ENCODE measurements around the gene PNPLA1. TPM values are rescaled to one million over a fixed set of nuclear protein-coding genes. Genes with fewer than 3 reads are reported as not detected.

PNPLA1 gene
- total RNA-seq, 2 donors from 2014 or later, result 2.0 TPM; not detected in 1

DNA sequence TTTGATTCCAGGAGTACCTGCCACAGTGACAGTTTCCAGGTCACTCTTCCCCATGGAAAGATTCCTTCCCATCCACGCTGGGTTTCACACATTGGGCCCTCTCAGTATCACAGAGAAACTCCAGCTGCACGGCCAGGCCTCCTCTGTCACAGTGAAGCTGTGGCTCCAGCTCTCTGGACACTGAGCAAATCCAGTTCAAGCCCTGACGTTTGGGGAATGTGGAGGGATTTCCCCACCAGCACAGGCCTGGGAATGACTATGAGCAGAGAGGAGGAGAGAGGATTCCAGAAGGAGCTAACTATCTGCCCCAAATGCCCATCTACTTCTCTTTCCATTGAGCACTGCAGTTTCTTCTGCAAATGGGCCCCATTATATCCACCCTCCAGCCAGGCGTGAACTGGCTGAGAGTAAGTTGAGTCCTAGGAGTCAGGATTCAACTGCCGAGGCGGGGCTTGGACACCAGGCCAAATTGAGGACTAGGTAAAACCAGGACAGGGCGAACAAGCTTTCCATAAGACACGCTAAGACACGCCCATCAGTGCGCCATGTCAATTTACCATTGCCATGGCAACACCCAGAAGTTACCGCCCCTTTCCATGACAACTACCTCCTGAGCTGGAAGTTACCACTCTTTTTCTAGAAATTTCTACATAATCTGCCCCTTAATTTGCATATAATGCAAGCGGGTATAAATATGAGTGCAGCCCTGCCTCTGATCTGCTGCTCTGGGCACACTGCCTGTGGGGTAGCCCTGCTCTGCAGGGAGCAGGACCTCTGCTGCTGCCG, 76.0 kb downstream of the PNPLA1 start:
- TF ChIP-seq, protein P1, sequence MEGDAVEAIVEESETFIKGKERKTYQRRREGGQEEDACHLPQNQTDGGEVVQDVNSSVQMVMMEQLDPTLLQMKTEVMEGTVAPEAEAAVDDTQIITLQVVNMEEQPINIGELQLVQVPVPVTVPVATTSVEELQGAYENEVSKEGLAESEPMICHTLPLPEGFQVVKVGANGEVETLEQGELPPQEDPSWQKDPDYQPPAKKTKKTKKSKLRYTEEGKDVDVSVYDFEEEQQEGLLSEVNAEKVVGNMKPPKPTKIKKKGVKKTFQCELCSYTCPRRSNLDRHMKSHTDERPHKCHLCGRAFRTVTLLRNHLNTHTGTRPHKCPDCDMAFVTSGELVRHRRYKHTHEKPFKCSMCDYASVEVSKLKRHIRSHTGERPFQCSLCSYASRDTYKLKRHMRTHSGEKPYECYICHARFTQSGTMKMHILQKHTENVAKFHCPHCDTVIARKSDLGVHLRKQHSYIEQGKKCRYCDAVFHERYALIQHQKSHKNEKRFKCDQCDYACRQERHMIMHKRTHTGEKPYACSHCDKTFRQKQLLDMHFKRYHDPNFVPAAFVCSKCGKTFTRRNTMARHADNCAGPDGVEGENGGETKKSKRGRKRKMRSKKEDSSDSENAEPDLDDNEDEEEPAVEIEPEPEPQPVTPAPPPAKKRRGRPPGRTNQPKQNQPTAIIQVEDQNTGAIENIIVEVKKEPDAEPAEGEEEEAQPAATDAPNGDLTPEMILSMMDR (IDR thresholded peaks at IDR 0.05), result no peak
- TF ChIP-seq POLR2AphosphoS5 (IDR thresholded peaks at IDR 0.05), result no peak
- TF ChIP-seq POLR2A (IDR thresholded peaks at IDR 0.05), result no peak

DNA sequence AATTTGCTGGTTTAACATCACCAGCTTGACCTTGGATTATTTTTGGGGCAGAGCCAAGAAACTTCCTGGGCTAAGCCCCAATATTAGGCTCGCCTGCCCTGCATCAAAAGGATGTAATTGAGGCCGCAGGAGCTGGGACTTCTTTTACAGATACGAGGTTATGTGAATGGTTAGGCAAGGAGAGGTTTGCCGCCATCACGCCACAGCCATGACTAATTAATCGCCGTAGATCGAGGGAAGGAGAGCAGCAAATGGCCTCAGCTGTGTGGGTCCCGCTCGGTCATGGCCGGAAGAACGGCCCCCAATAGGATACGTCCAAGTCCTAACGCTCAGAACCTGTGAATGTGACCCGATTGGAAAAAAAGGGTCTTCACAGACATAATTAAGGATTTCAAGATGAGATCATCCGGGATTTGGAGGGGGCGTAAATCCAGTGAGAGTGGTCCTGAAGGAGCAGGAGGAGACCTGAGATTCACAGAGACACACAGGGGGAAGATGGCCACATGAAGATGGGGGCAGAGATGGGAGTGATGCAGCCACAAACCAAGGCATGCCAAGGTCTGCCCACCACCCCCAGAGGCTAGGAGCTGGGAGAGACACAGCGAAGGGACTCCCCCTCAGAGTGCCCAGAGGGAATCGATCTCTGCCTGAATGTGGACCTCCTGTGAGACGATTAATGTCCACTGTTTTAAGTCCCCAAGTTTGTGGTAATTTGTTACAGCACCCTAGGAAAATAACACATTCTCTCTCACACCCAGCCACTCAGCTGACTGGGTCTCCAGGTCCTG, 76.8 kb downstream of the PNPLA1 start:
- Histone ChIP-seq H3K4me3 (no peak overlapping the region), H3K27ac (no peak overlapping the region), H3K27me3 (replicated peaks; ENCODE audit: insufficient read depth) (no peaks in the 10 kb centered on the region), H3K36me3 (no peaks in the 10 kb centered on the region), H3K4me1 (replicated peaks) (no peaks in the 10 kb centered on the region), H3K9me3 (no peaks in the 10 kb centered on the region)
- TF ChIP-seq POLR2AphosphoS5 (IDR thresholded peaks at IDR 0.05) (no peak), POLR2A (IDR thresholded peaks at IDR 0.05) (no peak)
- TF ChIP-seq, protein P1 (IDR thresholded peaks at IDR 0.05), result no peak
- intact Hi-C loops (cut with DNase I), result no loop called here
- 95% methylated on average over 20 of the region's 20 CpGs for WGBS
- DNase-seq (ENCODE audit: low spot score), result no peak

More for the DNA sequence above, 76.0 kb downstream of the PNPLA1 start:
- H3K4me1 ChIP-seq (replicated peaks), result no peaks in the 10 kb centered on the region
- H3K27me3 ChIP-seq (replicated peaks; ENCODE audit: insufficient read depth), result no peaks in the 10 kb centered on the region
- no peak for DNase-seq (ENCODE audit: low spot score)
- no peaks in the 10 kb centered on the region for H3K36me3 ChIP-seq
- no peak overlapping the region for H3K27ac ChIP-seq
- no peaks in the 10 kb centered on the region for H3K9me3 ChIP-seq
- 78% methylated on average over 13 of the region's 13 CpGs for WGBS
- intact Hi-C loops (cut with DNase I), result no loop called here
- H3K4me3 ChIP-seq, result no peak overlapping the region

DNA sequence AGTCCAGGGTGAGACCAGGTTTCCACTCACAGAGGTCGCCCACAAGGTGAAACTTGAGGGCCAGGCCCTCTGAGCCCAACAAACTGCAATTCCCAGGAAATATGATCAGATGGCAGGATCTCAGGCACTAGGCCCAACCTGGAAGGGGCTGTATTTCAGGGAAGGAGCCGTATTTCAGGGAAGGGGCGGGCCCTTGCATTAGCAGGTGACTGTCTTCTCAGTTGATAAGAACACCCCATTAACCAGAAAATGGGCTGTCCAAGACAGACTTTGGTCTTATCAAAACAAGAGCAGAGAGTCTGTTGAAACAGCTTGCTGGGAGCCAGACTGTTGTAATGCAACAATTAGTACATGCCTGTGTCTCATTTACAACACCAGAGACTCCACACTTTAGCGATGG, 77.8 kb downstream of the PNPLA1 start:
- intact Hi-C loops (cut with DNase I), result no loop called here
- Histone ChIP-seq H3K4me1 (replicated peaks) (no peaks in the 10 kb centered on the region), H3K4me3 (no peak overlapping the region), H3K27ac (no peak overlapping the region), H3K9me3 (no peaks in the 10 kb centered on the region), H3K36me3 (no peaks in the 10 kb centered on the region), H3K27me3 (replicated peaks; ENCODE audit: insufficient read depth) (no peaks in the 10 kb centered on the region)
- WGBS, result 93% methylated on average over 4 of the region's 4 CpGs
- TF ChIP-seq POLR2A (IDR thresholded peaks at IDR 0.05) (no peak), POLR2AphosphoS5 (IDR thresholded peaks at IDR 0.05) (no peak)
- TF ChIP-seq, protein P1 (IDR thresholded peaks at IDR 0.05), result no peak
- no peak for DNase-seq (ENCODE audit: low spot score)

- Histone ChIP-seq H3K4me3 (no peak overlapping the region), H3K27ac (peak overlapping the region in 1 of 2 donors; percentile 31), H3K9me3 (no peaks in the 10 kb centered on the region), H3K36me3 (no peaks in the 10 kb centered on the region), H3K4me1 (replicated peaks) (no peaks in the 10 kb centered on the region), H3K27me3 (replicated peaks; ENCODE audit: insufficient read depth) (no peaks in the 10 kb centered on the region)
- WGBS, result 43% methylated on average over 6 of the region's 6 CpGs
- DNase-seq (ENCODE audit: low spot score), result peak; percentile 90
- intact Hi-C loops (cut with DNase I), result no loop called here
- TF ChIP-seq, protein P1 (IDR thresholded peaks at IDR 0.05), result no peak
- TF ChIP-seq POLR2AphosphoS5 (IDR thresholded peaks at IDR 0.05) (peak; percentile 92), POLR2A (IDR thresholded peaks at IDR 0.05) (no peak)
These were observed 79.4 kb downstream of the PNPLA1 start for GRCh38 chr6:36349240-36349639.
